HEK293 (cell line): ENCODE results near the gene MYL10.

Source experiments
- KLF9 ChIP-seq: fragments of 450-650 bp; formaldehyde crosslinking; IDR thresholded peaks from 2 replicates; pipeline ENCODE4 v1.5.1; 2016; ENCODE audit warnings: missing biosample characterization, missing genetic modification characterization, low read depth
- PRDM10 ChIP-seq: fragments of 450-650 bp; formaldehyde crosslinking; IDR thresholded peaks from 2 replicates; pipeline ENCODE4 v1.5.1; 2016; ENCODE audit warnings: missing biosample characterization, missing genetic modification characterization
- REPIN1 ChIP-seq: fragments of 450-650 bp; formaldehyde crosslinking; IDR thresholded peaks from 2 replicates; pipeline ENCODE4 v1.5.1; 2017; ENCODE audit warnings: missing biosample characterization, missing genetic modification characterization, low read depth
- TCF7L2 ChIP-seq: IDR thresholded peaks from 2 replicates; pipeline ENCODE4 v1.6.1; 2011; ENCODE audit warnings: low read depth, mild to moderate bottlenecking, inconsistent platforms, low read length, moderate library complexity, borderline replicate concordance
- YY1 ChIP-seq: fragments of 450-650 bp; formaldehyde crosslinking; IDR thresholded peaks from 2 replicates; pipeline ENCODE4 v1.5.1; 2018; ENCODE audit warnings: missing biosample characterization, missing genetic modification characterization
- ZBTB21 ChIP-seq: fragments of 450-650 bp; formaldehyde crosslinking; IDR thresholded peaks from 2 replicates; pipeline ENCODE4 v1.5.1; 2017; ENCODE audit warnings: missing biosample characterization, missing genetic modification characterization
- ZBTB7A ChIP-seq: fragments of 450-650 bp; formaldehyde crosslinking; IDR thresholded peaks from 2 replicates; pipeline ENCODE4 v1.5.1; 2016; ENCODE audit warnings: low read depth, missing biosample characterization, missing genetic modification characterization
- ZBTB8A ChIP-seq: fragments of 450-650 bp; formaldehyde crosslinking; IDR thresholded peaks from 2 replicates; pipeline ENCODE4 v1.5.1; 2016; ENCODE audit warnings: missing biosample characterization, missing genetic modification characterization
- ZFP37 ChIP-seq: fragments of 450-650 bp; formaldehyde crosslinking; IDR thresholded peaks from 2 replicates; pipeline ENCODE4 v1.5.1; 2016; ENCODE audit warnings: missing biosample characterization, missing genetic modification characterization
- ZNF16 ChIP-seq: fragments of 450-650 bp; formaldehyde crosslinking; IDR thresholded peaks from 2 replicates; pipeline ENCODE4 v1.5.1; 2016; ENCODE audit warnings: low read depth, missing biosample characterization, missing genetic modification characterization
- ZNF335 ChIP-seq: fragments of 450-650 bp; formaldehyde crosslinking; conservative IDR thresholded peaks from 2 replicates; pipeline ENCODE4 v1.5.1; 2016; ENCODE audit warnings: missing biosample characterization, missing genetic modification characterization
- ZNF362 ChIP-seq: fragments of 450-650 bp; formaldehyde crosslinking; IDR thresholded peaks from 2 replicates; pipeline ENCODE4 v1.5.1; 2016; ENCODE audit warnings: missing biosample characterization, missing genetic modification characterization
- ZNF394 ChIP-seq: fragments of 450-650 bp; formaldehyde crosslinking; IDR thresholded peaks from 2 replicates; pipeline ENCODE4 v1.5.1; 2016; ENCODE audit warnings: missing biosample characterization, missing genetic modification characterization, mild to moderate bottlenecking, moderate library complexity, borderline replicate concordance
- ZNF48 ChIP-seq: fragments of 450-650 bp; formaldehyde crosslinking; IDR thresholded peaks from 2 replicates; pipeline ENCODE4 v1.5.1; 2016; ENCODE audit warnings: missing biosample characterization, missing genetic modification characterization
- ZNF514 ChIP-seq: fragments of 450-650 bp; formaldehyde crosslinking; IDR thresholded peaks from 2 replicates; pipeline ENCODE4 v1.5.1; 2016; ENCODE audit warnings: missing biosample characterization, missing genetic modification characterization
- ZNF645 ChIP-seq: fragments of 450-650 bp; formaldehyde crosslinking; IDR thresholded peaks from 2 replicates; pipeline ENCODE4; 2016; ENCODE audit warnings: missing biosample characterization, missing genetic modification characterization
- ZNF777 ChIP-seq: fragments of 450-650 bp; formaldehyde crosslinking; IDR thresholded peaks from 2 replicates; pipeline ENCODE4 v1.5.1; 2017; ENCODE audit warnings: missing biosample characterization, missing genetic modification characterization, borderline replicate concordance
- ZNF785 ChIP-seq: fragments of 450-650 bp; formaldehyde crosslinking; IDR thresholded peaks from 2 replicates; pipeline ENCODE4 v1.5.1; 2016; ENCODE audit warnings: missing biosample characterization, missing genetic modification characterization
- ZNF837 ChIP-seq: fragments of 450-650 bp; formaldehyde crosslinking; IDR thresholded peaks from 2 replicates; pipeline ENCODE4 v1.5.1; 2016; ENCODE audit warnings: missing biosample characterization, missing genetic modification characterization
- ZNF843 ChIP-seq: fragments of 450-650 bp; formaldehyde crosslinking; IDR thresholded peaks from 2 replicates; pipeline ENCODE4 v1.5.1; 2016; ENCODE audit warnings: missing biosample characterization, missing genetic modification characterization
- ZSCAN23 ChIP-seq: fragments of 450-650 bp; formaldehyde crosslinking; IDR thresholded peaks from 2 replicates; pipeline ENCODE4 v1.5.1; 2016; ENCODE audit warnings: missing biosample characterization, missing genetic modification characterization
- ZSCAN4 ChIP-seq: fragments of 450-650 bp; formaldehyde crosslinking; IDR thresholded peaks from 2 replicates; pipeline ENCODE4 v1.5.1; 2017; ENCODE audit warnings: missing biosample characterization, missing genetic modification characterization
- TF ChIP-seq, protein P1 (sequence below): fragments of 450-650 bp; formaldehyde crosslinking; IDR thresholded peaks from 2 replicates; pipeline ENCODE4 v1.5.0; 2017; ENCODE audit warnings: missing biosample characterization, missing genetic modification characterization, borderline replicate concordance
- TF ChIP-seq, protein P2 (sequence below): fragments of 450-650 bp; formaldehyde crosslinking; IDR thresholded peaks from 2 replicates; pipeline ENCODE4 v1.5.1; 2016; ENCODE audit warnings: missing biosample characterization, missing genetic modification characterization
- TF ChIP-seq, protein P3 (sequence below): fragments of 450-650 bp; formaldehyde crosslinking; IDR thresholded peaks from 2 replicates; pipeline ENCODE4 v1.5.1; 2016; ENCODE audit warnings: missing biosample characterization, missing genetic modification characterization

The MYL10 gene

DNA sequence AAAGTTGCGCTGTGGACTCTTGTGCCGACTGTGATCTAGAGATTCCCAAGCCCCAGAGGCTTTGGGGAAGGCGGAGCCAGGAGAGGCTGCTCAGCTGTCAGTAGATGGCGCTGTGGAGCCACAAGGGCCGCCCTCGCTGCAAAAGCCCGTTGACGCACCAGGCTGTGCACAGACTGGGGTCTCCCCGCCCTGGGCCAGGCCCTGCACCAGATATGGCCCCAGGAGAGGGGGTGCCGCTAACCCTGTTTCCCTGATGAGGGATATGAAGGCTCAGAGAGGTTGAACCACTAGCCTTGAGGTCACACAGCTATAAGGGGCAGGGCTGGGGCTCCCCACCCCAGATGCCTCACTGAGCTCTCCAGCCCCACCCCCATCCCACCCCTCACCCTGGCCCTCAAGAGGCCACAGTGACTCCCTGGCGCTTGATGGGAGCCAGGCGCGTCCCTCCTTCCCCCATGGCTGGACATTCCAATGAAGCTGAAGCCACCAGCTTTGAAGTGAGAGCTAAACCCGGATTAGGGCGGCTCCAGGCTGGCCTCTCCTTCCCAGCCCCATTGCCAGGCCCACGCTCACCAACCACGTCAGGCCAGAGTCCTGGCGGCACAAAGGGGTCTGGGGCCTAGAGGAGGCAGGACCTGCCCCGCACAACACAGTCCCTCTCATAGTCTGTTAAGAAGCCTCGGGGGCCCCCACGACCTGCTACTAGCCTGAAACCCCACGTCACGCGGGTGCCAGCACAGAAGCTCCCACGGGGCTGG lies 26.4 kb downstream of the MYL10 start (continued):
- TF ChIP-seq, protein P1, sequence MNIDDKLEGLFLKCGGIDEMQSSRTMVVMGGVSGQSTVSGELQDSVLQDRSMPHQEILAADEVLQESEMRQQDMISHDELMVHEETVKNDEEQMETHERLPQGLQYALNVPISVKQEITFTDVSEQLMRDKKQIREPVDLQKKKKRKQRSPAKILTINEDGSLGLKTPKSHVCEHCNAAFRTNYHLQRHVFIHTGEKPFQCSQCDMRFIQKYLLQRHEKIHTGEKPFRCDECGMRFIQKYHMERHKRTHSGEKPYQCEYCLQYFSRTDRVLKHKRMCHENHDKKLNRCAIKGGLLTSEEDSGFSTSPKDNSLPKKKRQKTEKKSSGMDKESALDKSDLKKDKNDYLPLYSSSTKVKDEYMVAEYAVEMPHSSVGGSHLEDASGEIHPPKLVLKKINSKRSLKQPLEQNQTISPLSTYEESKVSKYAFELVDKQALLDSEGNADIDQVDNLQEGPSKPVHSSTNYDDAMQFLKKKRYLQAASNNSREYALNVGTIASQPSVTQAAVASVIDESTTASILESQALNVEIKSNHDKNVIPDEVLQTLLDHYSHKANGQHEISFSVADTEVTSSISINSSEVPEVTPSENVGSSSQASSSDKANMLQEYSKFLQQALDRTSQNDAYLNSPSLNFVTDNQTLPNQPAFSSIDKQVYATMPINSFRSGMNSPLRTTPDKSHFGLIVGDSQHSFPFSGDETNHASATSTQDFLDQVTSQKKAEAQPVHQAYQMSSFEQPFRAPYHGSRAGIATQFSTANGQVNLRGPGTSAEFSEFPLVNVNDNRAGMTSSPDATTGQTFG (tag by site-specific recombination) = no peak
- TF ChIP-seq ZNF843 (tag by site-specific recombination) (no peak), ZNF837 (tag by site-specific recombination) (no peak), ZNF362 (tag by site-specific recombination) (no peak), ZNF335 (tag by site-specific recombination) (no peak), TCF7L2 (no peak), ZNF777 (tag by site-specific recombination) (no peak), ZBTB7A (tag by site-specific recombination) (no peak), ZFP37 (tag by site-specific recombination) (no peak), ZNF48 (tag by site-specific recombination) (no peak), KLF9 (no peak), PRDM10 (tag by site-specific recombination) (no peak), ZBTB8A (tag by site-specific recombination) (0 out of 2 replicates have a peak, but pooled peaks have one; percentile 21), ZNF785 (tag by site-specific recombination) (no peak), ZNF394 (no peak), ZNF645 (no peak), ZNF514 (tag by site-specific recombination) (no peak), ZSCAN23 (tag by site-specific recombination) (no peak), ZBTB21 (tag by site-specific recombination) (no peak), REPIN1 (tag by site-specific recombination) (no peak), YY1 (tag by site-specific recombination) (no peak), ZNF16 (tag by site-specific recombination) (no peak), ZSCAN4 (tag by site-specific recombination) (no peak)
- TF ChIP-seq, protein P2, sequence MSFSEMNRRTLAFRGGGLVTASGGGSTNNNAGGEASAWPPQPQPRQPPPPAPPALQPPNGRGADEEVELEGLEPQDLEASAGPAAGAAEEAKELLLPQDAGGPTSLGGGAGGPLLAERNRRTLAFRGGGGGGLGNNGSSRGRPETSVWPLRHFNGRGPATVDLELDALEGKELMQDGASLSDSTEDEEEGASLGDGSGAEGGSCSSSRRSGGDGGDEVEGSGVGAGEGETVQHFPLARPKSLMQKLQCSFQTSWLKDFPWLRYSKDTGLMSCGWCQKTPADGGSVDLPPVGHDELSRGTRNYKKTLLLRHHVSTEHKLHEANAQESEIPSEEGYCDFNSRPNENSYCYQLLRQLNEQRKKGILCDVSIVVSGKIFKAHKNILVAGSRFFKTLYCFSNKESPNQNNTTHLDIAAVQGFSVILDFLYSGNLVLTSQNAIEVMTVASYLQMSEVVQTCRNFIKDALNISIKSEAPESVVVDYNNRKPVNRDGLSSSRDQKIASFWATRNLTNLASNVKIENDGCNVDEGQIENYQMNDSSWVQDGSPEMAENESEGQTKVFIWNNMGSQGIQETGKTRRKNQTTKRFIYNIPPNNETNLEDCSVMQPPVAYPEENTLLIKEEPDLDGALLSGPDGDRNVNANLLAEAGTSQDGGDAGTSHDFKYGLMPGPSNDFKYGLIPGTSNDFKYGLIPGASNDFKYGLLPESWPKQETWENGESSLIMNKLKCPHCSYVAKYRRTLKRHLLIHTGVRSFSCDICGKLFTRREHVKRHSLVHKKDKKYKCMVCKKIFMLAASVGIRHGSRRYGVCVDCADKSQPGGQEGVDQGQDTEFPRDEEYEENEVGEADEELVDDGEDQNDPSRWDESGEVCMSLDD = peak; percentile 47; the same call in 1 of the 2 replicates
- TF ChIP-seq, protein P3, sequence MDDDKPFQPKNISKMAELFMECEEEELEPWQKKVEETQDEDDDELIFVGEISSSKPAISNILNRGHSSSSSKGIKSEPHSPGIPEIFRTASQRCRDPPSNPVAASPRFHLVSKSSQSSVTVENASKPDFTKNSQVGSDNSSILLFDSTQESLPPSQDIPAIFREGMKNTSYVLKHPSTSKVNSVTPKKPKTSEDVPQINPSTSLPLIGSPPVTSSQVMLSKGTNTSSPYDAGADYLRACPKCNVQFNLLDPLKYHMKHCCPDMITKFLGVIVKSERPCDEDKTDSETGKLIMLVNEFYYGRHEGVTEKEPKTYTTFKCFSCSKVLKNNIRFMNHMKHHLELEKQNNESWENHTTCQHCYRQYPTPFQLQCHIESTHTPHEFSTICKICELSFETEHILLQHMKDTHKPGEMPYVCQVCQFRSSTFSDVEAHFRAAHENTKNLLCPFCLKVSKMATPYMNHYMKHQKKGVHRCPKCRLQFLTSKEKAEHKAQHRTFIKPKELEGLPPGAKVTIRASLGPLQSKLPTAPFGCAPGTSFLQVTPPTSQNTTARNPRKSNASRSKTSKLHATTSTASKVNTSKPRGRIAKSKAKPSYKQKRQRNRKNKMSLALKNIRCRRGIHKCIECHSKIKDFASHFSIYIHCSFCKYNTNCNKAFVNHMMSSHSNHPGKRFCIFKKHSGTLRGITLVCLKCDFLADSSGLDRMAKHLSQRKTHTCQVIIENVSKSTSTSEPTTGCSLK (tag by site-specific recombination) = no peak
